ENCODE results near the gene ZSWIM4. TPM values are rescaled to one million over a fixed set of nuclear protein-coding genes. Genes with fewer than 3 reads are reported as not detected.

Gene ZSWIM4
- total and polyA plus RNA-seq, 10 of the 15 experiments (the other 5 are each of a cell fraction or from before 2014, with no cell fraction given), result 0.73 to 11.1 (median 1.8) TPM; not detected in 2

- FAIRE-seq (no peak), ATAC-seq (no peak), DNase-seq (ENCODE audit: low read depth, low spot score) (no peak)
- RAD21 ChIA-PET (ENCODE audit: unreplicated experiment), result no interaction called here
- BruUV-seq (replicated peaks), result no TSS peak
- no peak overlapping the region for H3K4me2 ChIP-seq (ENCODE audit: control insufficient read depth, insufficient read depth)
- SMC1A ChIA-PET (ENCODE audit: uncharacterized antibody, unreplicated experiment), result no interaction called here
- CTCF ChIA-PET, result no interaction called here
- H4K20me1 ChIP-seq (ENCODE audit: control insufficient read depth, insufficient read depth), result no peaks in the 10 kb centered on the region
- no peaks in the 10 kb centered on the region; the same call in 2 of the 3 replicates for H3K9me3 ChIP-seq (replicated peaks; ENCODE audit: control insufficient read depth, insufficient read depth, low read length)
- H3K79me2 ChIP-seq (ENCODE audit: control insufficient read depth, insufficient read depth, low read length), result no peaks in the 10 kb centered on the region
- H3K27ac ChIP-seq (ENCODE audit: control insufficient read depth, insufficient read depth), result no peak overlapping the region
- H3K4me3 ChIP-seq, result no peak overlapping the region
- TF ChIP-seq MLLT1 (IDR thresholded peaks at IDR 0.05) (no peak), BACH1 (IDR thresholded peaks at IDR 0.05; ENCODE audit: borderline replicate concordance) (no peak), E2F4 (IDR thresholded peaks at IDR 0.05; ENCODE audit: low read depth, low read length) (no peak), ASH2L (IDR thresholded peaks at IDR 0.05; ENCODE audit: borderline replicate concordance, low read depth) (no peak), CHD1 (IDR thresholded peaks at IDR 0.05; ENCODE audit: low read depth, low read length) (no peak), IRF4 (IDR thresholded peaks at IDR 0.05; ENCODE audit: low read depth, low read length) (no peak), PAX8 (IDR thresholded peaks at IDR 0.05) (no peak), POLR2AphosphoS5 (IDR thresholded peaks at IDR 0.05; ENCODE audit: low read length) (no peak), ZBTB11 (CRISPR knock-in tag; IDR thresholded peaks at IDR 0.05) (no peak), SUZ12 (IDR thresholded peaks at IDR 0.05; ENCODE audit: unreplicated experiment) (no peak), BCL11A (IDR thresholded peaks at IDR 0.05; ENCODE audit: low read depth, low read length) (no peak), NRF1 (conservative IDR thresholded peaks at IDR 0.05; ENCODE audit: low read depth, low read length) (no peak), MTA2 (IDR thresholded peaks at IDR 0.05; ENCODE audit: low read depth) (no peak), ZBED1 (IDR thresholded peaks at IDR 0.05; ENCODE audit: borderline replicate concordance) (no peak), IRF3 (IDR thresholded peaks at IDR 0.05) (no peak), SMAD5 (IDR thresholded peaks at IDR 0.05; ENCODE audit: low read depth) (no peak), IKZF1 (conservative IDR thresholded peaks at IDR 0.05) (no peak), LARP7 (IDR thresholded peaks at IDR 0.05) (no peak)
- no peaks in the 10 kb centered on the region for H3K36me3 ChIP-seq (ENCODE audit: control insufficient read depth in 2 of 2, insufficient read depth in 2 of 2, low read length in 1 of 2)
- WGBS (ENCODE audit: insufficient coverage, insufficient replicate concordance, low lambda C conversion rate, missing lambda C conversion rate), result 72% methylated on average over 3 of the region's 3 CpGs
- no peak overlapping the region for H2AFZ ChIP-seq (ENCODE audit: control insufficient read depth, low read depth, low read length)
- no peaks in the 10 kb centered on the region for H3K27me3 ChIP-seq (replicated peaks in 1 of 2; ENCODE audit: control insufficient read depth in 2 of 2, insufficient read depth in 2 of 2, low read length in 1 of 2)
- no peaks in the 10 kb centered on the region for H3K4me1 ChIP-seq (ENCODE audit: control insufficient read depth, insufficient read depth, low read length)
- in situ Hi-C loops (cut with MboI) (no loop called here), intact Hi-C loops (cut with micrococcal nuclease; ENCODE audit: unreplicated experiment) (no loop called here)
- POLR2A ChIA-PET, result interaction anchor here (0.7 kb wide), 1 partner anchor 58 kb away, joined by 8 read pairs; no protein-coding TSS in a partner anchor
- no peak overlapping the region for H3K9ac ChIP-seq (ENCODE audit: control insufficient read depth, insufficient read depth, low read length)
These were observed 12.3 kb downstream of the ZSWIM4 start for GRCh38 chr19:13807421-13808021.

Data from GM12878 (cell line).